Neural progenitor cell (in vitro differentiated cells): ENCODE measurements around the gene GATAD1. TPM values are rescaled to one million over a fixed set of nuclear protein-coding genes. Genes with fewer than 3 reads are reported as not detected.
A peak's percentile ranks its signal among the peaks of the same experiment; 100 is the strongest.

ENCODE experiments used
- DNase-seq: peaks from one replicate; pipeline ENCODE4 v3.0.0-alpha.2; 2016; ENCODE audit warnings: low spot score
- H2AFZ ChIP-seq: fragments of 200-600 bp; sonication (generic); replicated peaks from 2 replicates; pipeline ENCODE4 v1.6.1; 2016; ENCODE audit warnings: antibody characterized with exemption
- H3F3A ChIP-seq: fragments of 200-600 bp; sonication (generic); 2 replicates; pipeline ENCODE4 v1.6.1; 2016; ENCODE audit warnings: antibody characterized with exemption, low read depth
- H3K27ac ChIP-seq: fragments of 200-600 bp; sonication (generic); 2 replicates; pipeline ENCODE4 v1.5.1; 2016; ENCODE audit warnings: mild to moderate bottlenecking
- H3K27me3 ChIP-seq: fragments of 200-600 bp; sonication (generic); 2 replicates; pipeline ENCODE4 v1.6.1; 2016; ENCODE audit warnings: mild to moderate bottlenecking, moderate library complexity
- H3K36me3 ChIP-seq: fragments of 200-600 bp; sonication (generic); 2 replicates; pipeline ENCODE4 v1.5.1; 2016
- H3K4me1 ChIP-seq: fragments of 200-600 bp; sonication (generic); 2 replicates; pipeline ENCODE4 v1.6.1; 2016; ENCODE audit warnings: mixed run types
- H3K4me2 ChIP-seq: fragments of 200-600 bp; sonication (generic); 2 replicates; pipeline ENCODE4 v1.6.1; 2016
- H3K4me3 ChIP-seq: fragments of 200-600 bp; sonication (generic); 2 replicates; pipeline ENCODE4 v1.5.1; 2016
- H3K79me2 ChIP-seq: fragments of 200-600 bp; sonication (generic); 2 replicates; pipeline ENCODE4 v1.6.1; 2016; ENCODE audit warnings: low read depth
- H3K9ac ChIP-seq: fragments of 200-600 bp; sonication (generic); 2 replicates; pipeline ENCODE4 v1.6.1; 2016
- H3K9me3 ChIP-seq: fragments of 200-600 bp; sonication (generic); 2 replicates; pipeline ENCODE4 v1.5.1; 2016; ENCODE audit warnings: low read depth
- H4K20me1 ChIP-seq: fragments of 200-600 bp; sonication (generic); 2 replicates; pipeline ENCODE4 v1.6.1; 2016; ENCODE audit warnings: low read depth
- H3K27ac Mint-ChIP-seq: 3 replicates; pipeline ENCODE4 v1.8.0; 2021; ENCODE audit warnings: mixed read lengths
- H3K27me3 Mint-ChIP-seq: 2 replicates; pipeline ENCODE4 v1.8.0; 2022; ENCODE audit warnings: low read depth, mild to moderate bottlenecking, inconsistent platforms, moderate library complexity, mixed read lengths; ENCODE audit not compliant: insufficient read depth
- H3K36me3 Mint-ChIP-seq: 3 replicates; pipeline ENCODE4 v1.8.0; 2021; ENCODE audit warnings: mixed read lengths
- H3K4me1 Mint-ChIP-seq: 3 replicates; pipeline ENCODE4 v1.8.0; 2021; ENCODE audit warnings: mixed read lengths
- H3K4me3 Mint-ChIP-seq: 3 replicates; pipeline ENCODE4 v1.8.0; 2021; ENCODE audit warnings: mild to moderate bottlenecking, moderate library complexity, mixed read lengths
- H3K9me3 Mint-ChIP-seq: 3 replicates; pipeline ENCODE4 v1.8.0; 2020; ENCODE audit warnings: mixed read lengths
- EZH2 ChIP-seq: fragments of 200-600 bp; sonication (generic); IDR thresholded peaks from 2 replicates; pipeline ENCODE4 v1.6.1; 2017; ENCODE audit warnings: antibody characterized with exemption, mild to moderate bottlenecking, moderate library complexity
- EZH2phosphoT487 ChIP-seq: fragments of 200-600 bp; sonication (generic); IDR thresholded peaks from 2 replicates; pipeline ENCODE4 v1.6.1; 2017; ENCODE audit warnings: antibody characterized with exemption
- total RNA-seq: library from RNA; depleted of rRNA; stranded (reverse); fragments of >200 nt; gene quantifications from 2 replicates; pipeline ENCODE4 v1.2.3, GENCODE V29; 2015; ENCODE audit warnings: low replicate concordance
- TF ChIP-seq, protein P1 (sequence below): fragments of 200-600 bp; sonication (generic); IDR thresholded peaks from 2 replicates; pipeline ENCODE4 v1.5.1; 2017; ENCODE audit warnings: antibody characterized with exemption, mild to moderate bottlenecking

The GATAD1 gene
- total RNA-seq, 1 donor from 2014 or later = 56.5 TPM

DNA sequence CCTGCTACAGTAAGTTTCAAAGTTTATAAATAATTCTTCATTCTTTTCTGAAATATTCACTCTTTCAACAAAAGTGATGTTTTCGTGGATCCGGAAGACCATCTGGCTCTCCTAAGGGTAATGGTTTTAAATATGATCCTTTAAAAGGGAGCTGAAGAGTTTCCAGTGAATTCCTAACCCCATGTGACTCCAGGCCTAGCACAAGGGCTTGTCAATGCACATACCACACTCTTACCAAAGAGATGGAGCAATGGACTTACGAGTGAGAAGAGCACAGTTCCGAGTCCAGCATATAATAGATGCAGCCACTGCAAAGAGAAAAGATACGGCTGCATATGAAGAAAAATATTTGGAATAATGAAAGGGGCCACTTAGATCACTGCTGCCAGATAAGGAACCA lies 32.1 kb upstream of the GATAD1 start:
- Histone ChIP-seq H3K4me1 (no peaks in the 10 kb centered on the region), H3K9ac (no peak overlapping the region), H3K4me3 (no peak overlapping the region), H3F3A (no peaks in the 10 kb centered on the region), H3K4me2 (no peak overlapping the region), H3K27ac (no peak overlapping the region), H3K79me2 (no peaks in the 10 kb centered on the region), H2AFZ (no peak overlapping the region), H3K9me3 (no peaks in the 10 kb centered on the region), H4K20me1 (no peaks in the 10 kb centered on the region), H3K27me3 (no peaks in the 10 kb centered on the region), H3K36me3 (no peaks in the 10 kb centered on the region)
- Mint-ChIP-seq H3K27ac (no peak overlapping the region), H3K27me3 (peaks cover 2% of the 10 kb centered on the region), H3K36me3 (no peaks in the 10 kb centered on the region), H3K9me3 (no peaks in the 10 kb centered on the region), H3K4me3 (no peak overlapping the region), H3K4me1 (no peaks in the 10 kb centered on the region)
- no peak for DNase-seq
- TF ChIP-seq EZH2phosphoT487 = no peak
- TF ChIP-seq EZH2 = no peak
- TF ChIP-seq, protein P1, sequence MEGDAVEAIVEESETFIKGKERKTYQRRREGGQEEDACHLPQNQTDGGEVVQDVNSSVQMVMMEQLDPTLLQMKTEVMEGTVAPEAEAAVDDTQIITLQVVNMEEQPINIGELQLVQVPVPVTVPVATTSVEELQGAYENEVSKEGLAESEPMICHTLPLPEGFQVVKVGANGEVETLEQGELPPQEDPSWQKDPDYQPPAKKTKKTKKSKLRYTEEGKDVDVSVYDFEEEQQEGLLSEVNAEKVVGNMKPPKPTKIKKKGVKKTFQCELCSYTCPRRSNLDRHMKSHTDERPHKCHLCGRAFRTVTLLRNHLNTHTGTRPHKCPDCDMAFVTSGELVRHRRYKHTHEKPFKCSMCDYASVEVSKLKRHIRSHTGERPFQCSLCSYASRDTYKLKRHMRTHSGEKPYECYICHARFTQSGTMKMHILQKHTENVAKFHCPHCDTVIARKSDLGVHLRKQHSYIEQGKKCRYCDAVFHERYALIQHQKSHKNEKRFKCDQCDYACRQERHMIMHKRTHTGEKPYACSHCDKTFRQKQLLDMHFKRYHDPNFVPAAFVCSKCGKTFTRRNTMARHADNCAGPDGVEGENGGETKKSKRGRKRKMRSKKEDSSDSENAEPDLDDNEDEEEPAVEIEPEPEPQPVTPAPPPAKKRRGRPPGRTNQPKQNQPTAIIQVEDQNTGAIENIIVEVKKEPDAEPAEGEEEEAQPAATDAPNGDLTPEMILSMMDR = no peak

DNA sequence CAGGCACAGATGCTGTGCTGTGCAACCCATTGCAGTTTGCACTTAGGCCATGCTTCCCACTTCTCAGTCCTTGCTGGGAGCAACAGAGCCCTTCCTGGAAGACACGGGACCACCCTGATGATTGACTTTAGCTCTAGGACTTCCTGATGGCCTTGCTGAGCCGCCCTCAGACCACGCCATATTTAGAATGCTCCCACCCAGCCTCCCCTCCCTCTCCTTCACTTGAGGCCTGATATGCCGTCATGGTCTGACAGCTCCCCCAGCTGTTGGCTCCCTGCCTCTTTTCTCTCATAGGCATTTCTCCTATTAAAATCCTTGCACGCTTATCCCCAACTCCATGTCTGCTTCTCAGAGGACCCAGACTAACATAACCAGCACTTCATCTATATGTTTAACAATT lies 29.4 kb upstream of the GATAD1 start:
- Histone ChIP-seq H4K20me1 (no peaks in the 10 kb centered on the region), H3K4me2 (no peak overlapping the region), H3K27me3 (no peaks in the 10 kb centered on the region), H3K79me2 (no peaks in the 10 kb centered on the region), H3K9me3 (no peaks in the 10 kb centered on the region), H3K4me1 (no peaks in the 10 kb centered on the region), H3K27ac (no peak overlapping the region), H2AFZ (peak overlapping the region; percentile 39), H3K36me3 (no peaks in the 10 kb centered on the region), H3K4me3 (no peak overlapping the region), H3K9ac (no peak overlapping the region), H3F3A (no peaks in the 10 kb centered on the region)
- Mint-ChIP-seq H3K4me1 (no peaks in the 10 kb centered on the region), H3K27me3 (peaks cover 2% of the 10 kb centered on the region), H3K36me3 (no peaks in the 10 kb centered on the region), H3K4me3 (no peak overlapping the region), H3K9me3 (no peaks in the 10 kb centered on the region), H3K27ac (no peak overlapping the region)
- DNase-seq = peak; percentile 33
- TF ChIP-seq, protein P1 = peak; percentile 41
- TF ChIP-seq EZH2phosphoT487 = no peak
- no peak for TF ChIP-seq EZH2

DNA sequence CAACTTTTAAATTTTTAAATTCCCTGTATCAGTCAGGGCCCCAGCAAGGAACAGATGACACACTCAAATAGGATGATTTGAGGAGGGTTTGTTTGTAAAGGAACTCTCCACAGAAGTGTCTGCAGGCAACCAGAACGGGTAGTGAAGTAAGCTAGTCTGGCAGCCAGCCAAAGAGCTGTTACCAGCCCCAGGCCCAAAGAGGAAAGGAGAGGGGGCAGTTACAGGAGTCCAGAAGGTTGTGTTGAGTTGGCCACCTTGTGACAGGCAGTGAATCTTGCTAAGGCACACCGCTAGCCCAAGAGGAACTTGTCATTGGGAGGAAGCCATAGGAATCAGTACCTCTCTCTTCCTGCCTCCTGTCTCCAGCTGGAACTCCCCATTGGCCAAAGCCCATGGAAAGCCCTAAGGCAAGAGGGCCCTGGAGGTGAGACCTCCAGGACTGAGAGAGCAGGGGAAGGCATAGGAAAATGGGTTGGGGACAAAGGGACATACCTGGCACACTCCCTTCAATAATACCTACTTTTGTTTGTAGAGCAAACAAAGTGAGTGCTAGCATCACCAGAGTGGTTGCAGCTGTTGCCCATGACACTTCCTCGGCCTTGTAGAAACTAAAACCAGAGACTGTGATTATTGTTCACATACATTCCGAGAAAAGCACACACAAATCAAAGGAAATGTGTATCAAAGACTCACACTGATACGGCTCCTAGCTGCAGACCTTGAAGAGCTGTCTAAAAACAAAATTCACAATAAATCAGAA lies 25.4 kb upstream of the GATAD1 start:
- Histone ChIP-seq H3K4me2 (no peak overlapping the region), H3F3A (peaks cover 2% of the 10 kb centered on the region), H3K4me1 (peaks cover 3% of the 10 kb centered on the region), H4K20me1 (no peaks in the 10 kb centered on the region), H3K4me3 (no peak overlapping the region), H3K27me3 (no peaks in the 10 kb centered on the region), H3K9me3 (no peaks in the 10 kb centered on the region), H3K27ac (no peak overlapping the region), H3K79me2 (no peaks in the 10 kb centered on the region), H3K9ac (no peak overlapping the region), H3K36me3 (no peaks in the 10 kb centered on the region), H2AFZ (no peak overlapping the region)
- peaks cover 2% of the 10 kb centered on the region for H3K27me3 Mint-ChIP-seq
- H3K27ac Mint-ChIP-seq = no peak overlapping the region
- no peak for DNase-seq
- H3K4me1 Mint-ChIP-seq = peaks cover 10% of the 10 kb centered on the region
- no peaks in the 10 kb centered on the region for H3K9me3 Mint-ChIP-seq
- H3K36me3 Mint-ChIP-seq = no peaks in the 10 kb centered on the region
- no peak overlapping the region for H3K4me3 Mint-ChIP-seq
- no peak for TF ChIP-seq EZH2
- TF ChIP-seq EZH2phosphoT487 = no peak
- TF ChIP-seq, protein P1 = no peak
